ENCODE results near the gene CTRB2.
"Not testable (repeated sequence)": the region's sequence is repeated elsewhere in the genome, so short reads cannot be mapped to it uniquely, and the experiment has no call there.

Gene CTRB2

DNA sequence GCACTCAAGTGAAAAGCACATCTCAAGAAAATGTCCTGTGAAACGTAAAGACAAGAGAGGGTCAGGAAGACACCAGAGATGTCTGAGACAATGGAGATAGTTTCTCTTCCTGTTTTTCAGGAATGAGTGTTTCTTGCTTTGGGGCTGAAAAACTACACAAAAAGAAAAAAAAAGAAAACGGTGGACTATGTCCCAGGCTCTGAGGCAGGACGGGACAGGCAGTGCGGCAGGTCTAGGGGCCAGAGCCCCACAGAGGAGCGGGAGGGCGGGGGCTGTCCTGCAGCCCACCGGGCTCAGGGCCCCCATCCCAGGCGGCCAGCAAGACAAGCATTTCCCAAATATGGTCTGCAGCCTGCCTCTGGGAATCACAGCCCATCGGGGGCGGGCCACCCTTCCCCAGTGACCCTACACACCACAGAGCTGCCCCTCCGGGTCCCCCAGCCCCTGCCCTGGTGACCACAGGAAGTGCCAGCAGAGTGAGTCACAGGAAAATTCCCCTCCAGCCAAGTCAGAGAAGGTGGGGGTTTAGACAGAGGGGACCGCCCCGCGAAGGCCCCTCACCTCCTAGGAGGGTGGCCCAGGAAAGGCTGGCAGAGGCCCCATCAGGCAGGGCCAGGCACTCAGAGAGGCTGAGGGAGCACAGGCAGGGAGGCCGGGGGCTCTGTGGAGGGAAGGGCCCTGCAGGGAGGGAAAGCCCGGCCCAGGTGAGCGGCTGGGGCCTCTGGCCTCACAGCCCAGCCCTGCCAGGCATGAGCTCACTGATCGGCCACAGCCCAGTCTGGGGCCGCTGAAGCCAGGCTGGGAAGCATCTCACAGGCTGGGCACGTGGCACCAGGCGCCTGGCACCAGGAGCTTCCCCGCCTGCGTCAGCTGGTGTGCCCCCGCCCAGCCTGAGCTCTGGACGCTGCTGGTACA is 38.1 kb upstream of the CTRB2 start:
- no peak overlapping the region for H3K27ac ChIP-seq

DNA sequence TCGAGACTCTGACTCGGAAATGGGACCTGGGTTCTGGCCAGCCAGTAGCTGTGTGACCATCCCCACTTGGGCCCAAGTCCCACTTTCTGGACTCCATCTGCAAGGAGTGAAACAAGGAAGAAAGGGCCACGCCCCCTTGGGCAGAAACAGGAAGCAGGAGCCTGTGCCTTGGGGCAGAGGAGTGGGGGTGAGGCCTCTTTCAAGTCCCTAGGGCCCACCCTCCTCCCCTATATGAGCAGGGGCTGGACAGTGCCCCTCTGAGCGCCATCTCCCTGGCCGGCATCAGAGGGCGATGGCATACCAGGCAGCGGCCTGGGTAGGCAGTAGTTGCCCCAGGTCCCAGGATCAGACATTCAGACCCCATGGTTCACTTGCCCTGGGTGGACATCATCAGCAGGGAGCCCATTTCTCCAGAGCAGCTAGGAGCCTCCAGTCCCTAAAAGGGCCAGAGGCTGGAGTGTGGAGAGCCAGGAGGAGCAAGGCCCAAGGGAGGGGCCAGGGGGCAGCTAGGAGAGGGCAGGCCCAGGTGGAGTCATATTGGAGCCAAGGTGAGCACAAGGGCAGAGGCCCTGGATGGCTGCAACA is 37.4 kb upstream of the CTRB2 start:
- H3K27ac ChIP-seq: no peak overlapping the region
- TF ChIP-seq, protein P1, sequence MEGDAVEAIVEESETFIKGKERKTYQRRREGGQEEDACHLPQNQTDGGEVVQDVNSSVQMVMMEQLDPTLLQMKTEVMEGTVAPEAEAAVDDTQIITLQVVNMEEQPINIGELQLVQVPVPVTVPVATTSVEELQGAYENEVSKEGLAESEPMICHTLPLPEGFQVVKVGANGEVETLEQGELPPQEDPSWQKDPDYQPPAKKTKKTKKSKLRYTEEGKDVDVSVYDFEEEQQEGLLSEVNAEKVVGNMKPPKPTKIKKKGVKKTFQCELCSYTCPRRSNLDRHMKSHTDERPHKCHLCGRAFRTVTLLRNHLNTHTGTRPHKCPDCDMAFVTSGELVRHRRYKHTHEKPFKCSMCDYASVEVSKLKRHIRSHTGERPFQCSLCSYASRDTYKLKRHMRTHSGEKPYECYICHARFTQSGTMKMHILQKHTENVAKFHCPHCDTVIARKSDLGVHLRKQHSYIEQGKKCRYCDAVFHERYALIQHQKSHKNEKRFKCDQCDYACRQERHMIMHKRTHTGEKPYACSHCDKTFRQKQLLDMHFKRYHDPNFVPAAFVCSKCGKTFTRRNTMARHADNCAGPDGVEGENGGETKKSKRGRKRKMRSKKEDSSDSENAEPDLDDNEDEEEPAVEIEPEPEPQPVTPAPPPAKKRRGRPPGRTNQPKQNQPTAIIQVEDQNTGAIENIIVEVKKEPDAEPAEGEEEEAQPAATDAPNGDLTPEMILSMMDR (conservative IDR thresholded peaks at IDR 0.05): no peak

More for the DNA sequence above, 38.1 kb upstream of the CTRB2 start:
- TF ChIP-seq, protein P1 (conservative IDR thresholded peaks at IDR 0.05): no peak

DNA sequence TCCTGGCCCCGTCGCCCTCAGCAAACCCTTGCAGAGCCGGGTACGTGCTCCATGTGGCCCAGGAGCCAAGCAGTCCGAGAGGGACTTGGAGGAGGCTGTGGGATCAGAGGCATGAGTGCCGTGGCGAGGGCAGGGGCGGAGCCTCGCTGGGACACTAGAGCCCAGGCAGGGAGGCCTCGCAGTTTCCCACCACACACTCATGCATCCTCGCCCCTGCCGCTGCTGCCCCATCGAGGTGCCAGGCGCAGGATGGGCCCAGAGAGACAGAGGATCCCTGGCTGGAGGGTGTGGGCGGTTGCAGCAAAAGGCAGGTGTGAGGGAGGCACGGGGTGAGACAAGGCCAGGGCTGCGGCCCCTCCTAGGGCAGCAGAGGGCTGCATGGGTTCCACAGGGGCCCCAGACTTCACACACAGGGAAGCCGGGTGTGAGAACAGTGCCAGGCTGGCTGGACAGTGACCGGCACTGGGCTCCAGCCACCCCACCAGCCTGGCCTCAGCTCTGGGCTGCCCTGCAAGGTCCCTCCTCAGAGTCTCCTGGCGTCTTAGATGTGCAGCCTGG is 36.8 kb upstream of the CTRB2 start:
- H3K27ac ChIP-seq: no peak overlapping the region

DNA sequence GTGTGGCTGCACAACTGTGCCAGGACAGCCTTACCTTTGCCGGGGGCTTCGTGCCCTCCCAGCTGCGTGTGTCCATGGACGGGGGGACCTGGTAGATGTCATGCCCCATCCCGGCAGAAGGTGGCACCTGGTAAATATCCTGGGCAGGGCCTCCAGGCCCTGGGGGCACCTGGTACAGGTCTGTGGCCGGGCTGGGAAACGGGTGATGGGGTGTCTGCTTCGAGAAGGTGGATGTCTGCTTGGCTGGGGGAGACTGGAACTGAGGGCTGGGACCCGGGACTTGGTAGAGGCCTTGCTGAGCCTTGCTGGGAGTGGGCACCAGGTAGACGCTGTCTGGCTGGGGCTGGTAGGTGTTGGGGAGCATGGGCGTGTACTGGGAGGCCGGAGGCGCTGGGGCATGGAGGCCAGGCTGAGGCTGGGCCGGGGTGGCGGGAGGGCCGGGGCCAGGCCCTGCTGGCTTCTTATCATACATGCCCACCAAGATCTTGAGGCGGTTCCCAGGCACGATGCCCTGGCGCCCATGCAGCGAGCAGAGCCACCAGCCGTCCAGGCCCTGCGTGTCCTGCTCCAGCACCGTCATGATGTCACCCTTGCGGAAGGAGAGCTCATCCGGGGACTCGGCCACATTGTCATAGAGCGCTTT is 35.6 kb upstream of the CTRB2 start:
- H3K27ac ChIP-seq: not testable (repeated sequence)

More for the DNA sequence above, 36.8 kb upstream of the CTRB2 start:
- TF ChIP-seq, protein P1 (conservative IDR thresholded peaks at IDR 0.05): no peak

DNA sequence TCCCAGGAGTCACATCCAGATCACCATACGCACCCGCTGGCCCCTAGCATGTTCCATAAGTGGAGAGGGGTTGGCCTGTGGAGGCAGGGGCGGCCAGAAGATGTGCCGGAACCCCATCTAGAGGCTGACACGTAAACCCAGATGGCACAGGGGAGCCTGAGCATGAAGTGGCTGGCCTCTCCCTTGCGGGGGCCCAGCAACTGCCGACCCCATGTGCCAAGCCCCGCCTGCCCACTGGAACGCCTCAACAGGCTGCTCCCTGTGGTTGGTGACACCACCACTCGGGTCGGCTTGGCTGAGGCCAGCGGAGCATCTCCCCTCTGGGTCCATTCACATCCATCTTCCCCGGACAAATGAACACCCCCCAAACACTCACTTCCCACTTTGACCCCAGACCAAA is 35.0 kb upstream of the CTRB2 start:
- H3K27ac ChIP-seq: no peak overlapping the region
- TF ChIP-seq, protein P1 (conservative IDR thresholded peaks at IDR 0.05): no peak

DNA sequence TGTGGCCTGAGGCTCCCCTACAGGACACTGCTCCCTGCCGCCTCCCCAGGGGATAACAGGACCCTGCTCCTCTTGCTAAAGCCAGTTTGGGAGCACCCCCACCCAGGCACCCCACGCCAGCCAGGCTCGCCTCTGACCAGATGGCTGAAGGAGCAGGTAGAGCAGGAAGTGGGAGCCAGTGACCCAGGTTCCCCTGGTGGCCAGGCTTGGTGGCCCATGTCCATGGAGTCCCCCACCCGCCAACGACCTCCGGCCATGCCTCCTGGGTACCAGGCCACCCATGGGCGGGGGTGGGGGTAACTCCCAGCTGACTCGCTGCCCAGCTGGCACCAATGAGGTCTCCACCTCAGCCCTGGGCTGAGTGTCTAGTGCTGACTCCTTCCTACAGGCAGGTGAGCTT is 34.5 kb upstream of the CTRB2 start:
- H3K27ac ChIP-seq: no peak overlapping the region
- TF ChIP-seq, protein P1 (conservative IDR thresholded peaks at IDR 0.05): no peak

DNA sequence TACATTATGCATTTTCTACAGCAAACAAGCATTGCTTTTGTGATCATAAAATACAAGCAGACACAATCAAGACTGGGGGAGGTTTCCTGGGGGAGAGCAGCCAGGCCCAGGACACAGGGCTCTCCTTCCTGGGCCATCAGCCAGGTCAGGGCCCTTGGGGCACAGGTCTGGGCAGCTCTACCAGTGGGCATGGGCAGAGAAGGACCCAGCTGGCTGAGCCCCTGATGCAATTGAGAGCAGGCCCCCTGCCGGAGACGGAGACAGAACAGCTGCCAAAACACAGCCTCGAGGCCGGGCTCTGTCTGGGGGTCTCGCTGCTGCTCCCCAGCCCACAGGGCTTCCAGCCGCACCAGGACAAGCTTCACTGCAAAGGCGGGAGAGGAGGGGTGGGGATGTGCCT is 33.7 kb upstream of the CTRB2 start:
- H3K27ac ChIP-seq: not testable (repeated sequence)

DNA sequence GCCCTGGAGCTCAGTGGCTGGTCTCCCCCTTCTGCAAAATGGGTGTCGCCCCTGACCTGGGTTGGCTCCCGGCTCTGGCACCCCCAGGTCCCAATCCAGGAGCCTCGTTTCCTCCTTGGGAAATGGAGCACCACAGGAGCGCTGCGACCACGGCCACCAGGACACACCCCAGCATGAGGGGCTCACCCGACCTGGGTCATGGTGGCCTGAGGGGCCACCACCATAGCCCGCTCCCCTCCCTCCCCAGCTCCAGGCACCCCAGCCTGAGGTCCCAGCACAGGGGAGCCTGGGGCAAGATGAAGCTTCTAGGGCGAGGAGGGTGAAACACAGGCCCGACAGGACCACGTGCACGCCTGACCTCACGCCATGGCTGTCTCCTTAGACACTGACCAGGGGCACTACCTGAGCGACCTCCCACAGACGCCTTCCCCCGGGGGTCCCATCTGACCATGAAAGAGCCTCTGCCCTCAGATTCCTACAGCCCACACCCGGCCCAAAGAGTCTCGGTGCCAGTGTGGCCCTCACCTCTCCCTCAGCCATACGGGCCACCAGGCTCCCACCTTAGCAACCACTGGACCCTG is 32.7 kb upstream of the CTRB2 start:
- no peak overlapping the region for H3K27ac ChIP-seq
- TF ChIP-seq, protein P1 (conservative IDR thresholded peaks at IDR 0.05): no peak

Measured in VCaP (cell line).